ENCODE data around the gene WFIKKN2. TPM values are rescaled to one million over a fixed set of nuclear protein-coding genes. Genes with fewer than 3 reads are reported as not detected.

The WFIKKN2 gene
- total and polyA plus RNA-seq, 2 experiments from 2014 or later, result 0.50 TPM; not detected in 1

DNA sequence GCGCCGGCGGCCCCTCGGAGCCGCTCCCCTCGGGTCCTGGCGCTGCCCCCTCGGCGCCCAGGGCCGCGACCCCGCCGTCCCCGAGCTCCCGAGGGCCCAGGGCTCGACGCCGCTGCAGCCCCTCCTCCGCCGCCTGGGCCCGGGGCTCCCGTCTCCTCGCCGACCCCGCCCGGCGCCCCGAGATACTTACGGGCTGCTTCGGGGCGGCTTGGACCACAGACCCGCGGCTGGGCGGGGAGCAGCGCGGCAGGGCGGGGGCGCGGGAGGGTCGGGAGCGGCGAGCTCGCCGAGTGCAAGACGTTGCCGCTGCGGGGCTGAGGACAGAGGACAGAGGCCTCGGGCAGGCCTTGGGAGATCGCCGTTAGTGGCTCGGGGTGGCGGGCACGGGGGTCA lies 30.5 kb downstream of the WFIKKN2 start:
- peaks cover 20% of the 10 kb centered on the region for H3K4me1 ChIP-seq (ENCODE audit: insufficient read depth)
- H3K9me3 ChIP-seq (ENCODE audit: low read depth), result no peaks in the 10 kb centered on the region
- H4K20me1 ChIP-seq (ENCODE audit: insufficient read depth, poor library complexity, severe bottlenecking), result peaks cover 42% of the 10 kb centered on the region
- peaks cover 3% of the 10 kb centered on the region for H3K36me3 ChIP-seq (replicated peaks; ENCODE audit: insufficient read depth, low read depth)
- no peaks in the 10 kb centered on the region for H3K27me3 ChIP-seq
- peak overlapping the region; percentile 79 for H3K4me2 ChIP-seq
- DNase-seq (ENCODE audit: low spot score), result no peak
- 13% methylated on average over 3 of the region's 53 CpGs for WGBS (ENCODE audit: low lambda C conversion rate, missing lambda C conversion rate)
- TF ChIP-seq, protein P1, sequence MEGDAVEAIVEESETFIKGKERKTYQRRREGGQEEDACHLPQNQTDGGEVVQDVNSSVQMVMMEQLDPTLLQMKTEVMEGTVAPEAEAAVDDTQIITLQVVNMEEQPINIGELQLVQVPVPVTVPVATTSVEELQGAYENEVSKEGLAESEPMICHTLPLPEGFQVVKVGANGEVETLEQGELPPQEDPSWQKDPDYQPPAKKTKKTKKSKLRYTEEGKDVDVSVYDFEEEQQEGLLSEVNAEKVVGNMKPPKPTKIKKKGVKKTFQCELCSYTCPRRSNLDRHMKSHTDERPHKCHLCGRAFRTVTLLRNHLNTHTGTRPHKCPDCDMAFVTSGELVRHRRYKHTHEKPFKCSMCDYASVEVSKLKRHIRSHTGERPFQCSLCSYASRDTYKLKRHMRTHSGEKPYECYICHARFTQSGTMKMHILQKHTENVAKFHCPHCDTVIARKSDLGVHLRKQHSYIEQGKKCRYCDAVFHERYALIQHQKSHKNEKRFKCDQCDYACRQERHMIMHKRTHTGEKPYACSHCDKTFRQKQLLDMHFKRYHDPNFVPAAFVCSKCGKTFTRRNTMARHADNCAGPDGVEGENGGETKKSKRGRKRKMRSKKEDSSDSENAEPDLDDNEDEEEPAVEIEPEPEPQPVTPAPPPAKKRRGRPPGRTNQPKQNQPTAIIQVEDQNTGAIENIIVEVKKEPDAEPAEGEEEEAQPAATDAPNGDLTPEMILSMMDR (IDR thresholded peaks at IDR 0.05; ENCODE audit: poor library complexity), result no peak
- TF ChIP-seq EZH2phosphoT487 (IDR thresholded peaks at IDR 0.05; ENCODE audit: low read depth, severe bottlenecking, unreplicated experiment) (no peak), EZH2 (IDR thresholded peaks at IDR 0.05; ENCODE audit: borderline replicate concordance) (no peak)
- peaks cover 69% of the 10 kb centered on the region for H3K79me2 ChIP-seq
- H3K4me3 ChIP-seq, result peak overlapping the region; percentile 86
- H3K9me2 ChIP-seq (replicated peaks; ENCODE audit: insufficient read depth), result no peaks in the 10 kb centered on the region
- H2AFZ ChIP-seq, result no peak overlapping the region
- H3K27ac ChIP-seq, result peak overlapping the region; percentile 98

DNA sequence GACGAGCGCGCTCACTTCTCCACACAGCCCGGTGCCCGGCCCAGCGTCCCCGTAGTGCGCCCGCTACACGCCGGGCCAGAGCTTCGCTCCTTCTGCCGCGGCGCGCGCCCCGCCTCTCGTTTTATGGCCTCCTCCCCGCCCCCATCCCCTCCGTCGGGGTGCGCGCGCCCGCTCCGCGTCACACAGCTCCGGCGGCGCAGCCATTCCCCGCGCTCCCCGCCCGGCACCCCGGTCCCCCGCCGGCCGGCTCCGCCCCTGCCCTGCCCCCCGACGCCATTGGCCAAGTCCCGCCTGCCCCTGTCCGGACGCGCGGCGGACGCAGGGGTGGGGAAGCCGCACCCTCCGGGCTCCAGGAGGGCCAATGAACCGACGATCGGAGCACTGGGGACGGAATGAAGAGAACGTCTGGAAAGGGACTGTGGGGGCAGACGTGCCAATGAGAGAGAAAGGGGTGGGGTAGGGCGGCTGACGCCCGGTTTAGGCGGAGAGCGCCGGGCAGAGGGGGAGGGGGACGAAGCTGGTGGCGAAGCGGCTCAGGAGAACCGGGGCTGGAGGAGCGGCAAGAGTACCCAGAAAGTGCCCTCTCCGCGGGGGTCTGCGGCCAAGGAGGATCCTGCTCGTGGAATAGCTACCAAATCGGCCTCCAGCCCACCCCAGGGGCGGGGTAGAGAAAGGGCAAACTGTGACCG lies 31.0 kb downstream of the WFIKKN2 start, which contains the start of gene TOB1:
Gene TOB1 (minus strand): TSS at position 94 of the 689 bp plus-strand sequence. CDS start 2,337 bp downstream, outside the sequence.
- 2% methylated on average over 32 of the region's 75 CpGs for WGBS (ENCODE audit: low lambda C conversion rate, missing lambda C conversion rate)
- TF ChIP-seq EZH2 (IDR thresholded peaks at IDR 0.05; ENCODE audit: borderline replicate concordance), result no peak
- TF ChIP-seq, protein P1 (IDR thresholded peaks at IDR 0.05; ENCODE audit: poor library complexity), result no peak
- peak within 1 kb of the TSS; percentile 5 for H2AFZ ChIP-seq

DNA sequence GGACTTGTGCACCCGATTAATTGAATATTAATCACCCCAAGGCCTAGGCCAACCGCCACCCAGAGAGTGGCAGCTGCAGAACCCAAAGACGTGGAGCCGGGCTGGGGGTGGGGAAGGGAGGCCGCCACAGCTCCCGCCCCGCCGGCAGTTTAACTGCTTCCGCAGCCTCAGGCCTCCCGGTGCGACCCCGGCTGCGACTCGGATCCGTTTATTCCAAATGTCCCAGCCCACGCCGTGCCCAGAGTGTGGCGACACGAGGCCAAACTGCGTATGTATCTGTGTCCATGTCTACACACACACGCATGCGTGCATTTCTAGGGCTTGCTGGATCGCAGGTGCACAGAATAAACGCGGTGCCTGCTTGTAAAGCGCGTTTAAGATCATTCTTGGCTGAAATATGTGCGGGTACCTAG lies 31.6 kb downstream of the WFIKKN2 start:
- Histone ChIP-seq H4K20me1 (ENCODE audit: insufficient read depth, poor library complexity, severe bottlenecking) (peaks cover 32% of the 10 kb centered on the region), H3K9me2 (replicated peaks; ENCODE audit: insufficient read depth) (no peaks in the 10 kb centered on the region), H3K27me3 (no peaks in the 10 kb centered on the region), H3K4me1 (ENCODE audit: insufficient read depth) (peaks cover 21% of the 10 kb centered on the region), H3K79me2 (peaks cover 58% of the 10 kb centered on the region), H3K27ac (peak overlapping the region; percentile 99), H3K4me2 (peak overlapping the region; percentile 85), H2AFZ (peak overlapping the region; percentile 5), H3K4me3 (peak overlapping the region; percentile 50), H3K36me3 (replicated peaks; ENCODE audit: insufficient read depth, low read depth) (peaks cover 3% of the 10 kb centered on the region), H3K9me3 (ENCODE audit: low read depth) (no peaks in the 10 kb centered on the region)
- under 1% methylated on average over 28 of the region's 28 CpGs for WGBS (ENCODE audit: low lambda C conversion rate, missing lambda C conversion rate)
- DNase-seq (ENCODE audit: low spot score), result peak; percentile 89
- TF ChIP-seq, protein P1 (IDR thresholded peaks at IDR 0.05; ENCODE audit: poor library complexity), result no peak
- TF ChIP-seq EZH2 (IDR thresholded peaks at IDR 0.05; ENCODE audit: borderline replicate concordance) (no peak), EZH2phosphoT487 (IDR thresholded peaks at IDR 0.05; ENCODE audit: low read depth, severe bottlenecking, unreplicated experiment) (no peak)

More for the DNA sequence above, 31.0 kb downstream of the WFIKKN2 start, which contains the start of gene TOB1:
- H3K4me1 ChIP-seq (ENCODE audit: insufficient read depth), result peaks cover 20% of the 10 kb centered on the region
- peak within 1 kb of the TSS; percentile 99 for H3K27ac ChIP-seq
- H3K9me2 ChIP-seq (replicated peaks; ENCODE audit: insufficient read depth), result no peaks in the 10 kb centered on the region
- H3K4me3 ChIP-seq, result peak within 1 kb of the TSS; percentile 86
- peaks cover 3% of the 10 kb centered on the region for H3K36me3 ChIP-seq (replicated peaks; ENCODE audit: insufficient read depth, low read depth)
- H3K9me3 ChIP-seq (ENCODE audit: low read depth), result no peaks in the 10 kb centered on the region
- peaks cover 63% of the 10 kb centered on the region for H3K79me2 ChIP-seq
- no peaks in the 10 kb centered on the region for H3K27me3 ChIP-seq
- DNase-seq (ENCODE audit: low spot score), result peak; percentile 99
- peaks cover 38% of the 10 kb centered on the region for H4K20me1 ChIP-seq (ENCODE audit: insufficient read depth, poor library complexity, severe bottlenecking)
- H3K4me2 ChIP-seq, result peak within 1 kb of the TSS; percentile 85

All from hepatocyte (in vitro differentiated cells).